HEK293T (cell line): ENCODE measurements around the gene JAG2.

Experiments
- ARNT ChIP-seq: fragments of 450-650 bp; IDR thresholded peaks from 2 replicates; pipeline ENCODE4 v1.6.1; 2017; ENCODE audit warnings: mild to moderate bottlenecking
- BHLHE40 ChIP-seq: fragments of 450-650 bp; IDR thresholded peaks from 2 replicates; pipeline ENCODE4 v1.6.1; 2016; ENCODE audit warnings: mild to moderate bottlenecking, moderate library complexity, borderline replicate concordance
- CTBP1 ChIP-seq: fragments of 450-650 bp; IDR thresholded peaks from 2 replicates; pipeline ENCODE4 v1.6.1; 2016; ENCODE audit warnings: borderline replicate concordance
- FOXA1 ChIP-seq: fragments of 450-650 bp; IDR thresholded peaks from 2 replicates; pipeline ENCODE4 v1.6.1; 2016; ENCODE audit warnings: mild to moderate bottlenecking
- FOXK2 ChIP-seq: fragments of 450-650 bp; IDR thresholded peaks from 2 replicates; pipeline ENCODE4 v1.6.1; 2016; ENCODE audit warnings: mild to moderate bottlenecking
- FOXM1 ChIP-seq: fragments of 450-650 bp; IDR thresholded peaks from 2 replicates; pipeline ENCODE4 v1.6.1; 2017; ENCODE audit warnings: mild to moderate bottlenecking, borderline replicate concordance
- HDGF ChIP-seq: fragments of 450-650 bp; IDR thresholded peaks from 2 replicates; pipeline ENCODE4 v1.6.1; 2017; ENCODE audit warnings: antibody characterized with exemption, borderline replicate concordance
- L3MBTL2 ChIP-seq: fragments of 450-650 bp; conservative IDR thresholded peaks from 2 replicates; pipeline ENCODE4 v1.6.1; 2016; ENCODE audit warnings: mild to moderate bottlenecking
- LEF1 ChIP-seq: fragments of 450-650 bp; IDR thresholded peaks from 2 replicates; pipeline ENCODE4 v1.6.1; 2017; ENCODE audit warnings: mild to moderate bottlenecking, borderline replicate concordance
- NFRKB ChIP-seq: fragments of 450-650 bp; IDR thresholded peaks from 2 replicates; pipeline ENCODE4 v1.6.1; 2016; ENCODE audit warnings: mild to moderate bottlenecking, moderate library complexity
- SP1 ChIP-seq: fragments of 450-650 bp; IDR thresholded peaks from 2 replicates; pipeline ENCODE4 v1.6.1; 2017
- TARDBP ChIP-seq: fragments of 450-650 bp; IDR thresholded peaks from 2 replicates; pipeline ENCODE4 v1.6.1; 2016
- ZNF384 ChIP-seq: fragments of 450-650 bp; IDR thresholded peaks from 2 replicates; pipeline ENCODE4 v1.6.1; 2016
- TF ChIP-seq, protein P1 (sequence below): fragments of 450-650 bp; IDR thresholded peaks from 2 replicates; pipeline ENCODE4 v1.6.1; 2016

DNA sequence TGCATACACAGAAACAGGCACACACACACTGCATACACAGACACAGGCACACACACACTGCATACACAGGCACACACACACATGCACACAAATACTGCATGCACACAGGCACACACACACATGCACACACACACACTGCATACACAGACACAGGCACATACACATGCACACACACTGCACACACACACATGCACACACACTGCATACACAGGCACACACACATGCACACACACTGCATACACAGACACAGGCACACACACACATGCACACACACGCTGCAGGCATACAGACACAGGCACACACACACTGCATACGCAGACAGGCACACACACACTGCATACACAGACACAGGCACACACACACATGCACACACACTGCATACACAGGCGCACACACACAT is 47.0 kb upstream of the JAG2 start:
- TF ChIP-seq FOXA1 = no peak
- TF ChIP-seq SP1 = no peak
- TF ChIP-seq BHLHE40 = no peak
- no peak for TF ChIP-seq ARNT
- no peak for TF ChIP-seq FOXK2
- no peak for TF ChIP-seq CTBP1
- TF ChIP-seq L3MBTL2 = no peak
- TF ChIP-seq, protein P1, sequence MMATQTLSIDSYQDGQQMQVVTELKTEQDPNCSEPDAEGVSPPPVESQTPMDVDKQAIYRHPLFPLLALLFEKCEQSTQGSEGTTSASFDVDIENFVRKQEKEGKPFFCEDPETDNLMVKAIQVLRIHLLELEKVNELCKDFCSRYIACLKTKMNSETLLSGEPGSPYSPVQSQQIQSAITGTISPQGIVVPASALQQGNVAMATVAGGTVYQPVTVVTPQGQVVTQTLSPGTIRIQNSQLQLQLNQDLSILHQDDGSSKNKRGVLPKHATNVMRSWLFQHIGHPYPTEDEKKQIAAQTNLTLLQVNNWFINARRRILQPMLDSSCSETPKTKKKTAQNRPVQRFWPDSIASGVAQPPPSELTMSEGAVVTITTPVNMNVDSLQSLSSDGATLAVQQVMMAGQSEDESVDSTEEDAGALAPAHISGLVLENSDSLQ = no peak
- no peak for TF ChIP-seq NFRKB
- TF ChIP-seq ZNF384 = no peak
- no peak for TF ChIP-seq HDGF
- TF ChIP-seq TARDBP = peak; percentile 76
- TF ChIP-seq FOXM1 = no peak
- no peak for TF ChIP-seq LEF1
